HG03439 (cell line): ENCODE measurements around the gene CHTF18.
"Not testable (repeated sequence)": the region's sequence is repeated elsewhere in the genome, so short reads cannot be mapped to it uniquely, and the experiment has no call there.

Experiments
- ATAC-seq: cut with Tn5 transposase; IDR thresholded peaks from one replicate; pipeline ENCODE4 v1.9.1; 2021; ENCODE audit warnings: mild to moderate bottlenecking, moderate library complexity; ENCODE audit not compliant: unreplicated experiment

The CHTF18 gene

DNA sequence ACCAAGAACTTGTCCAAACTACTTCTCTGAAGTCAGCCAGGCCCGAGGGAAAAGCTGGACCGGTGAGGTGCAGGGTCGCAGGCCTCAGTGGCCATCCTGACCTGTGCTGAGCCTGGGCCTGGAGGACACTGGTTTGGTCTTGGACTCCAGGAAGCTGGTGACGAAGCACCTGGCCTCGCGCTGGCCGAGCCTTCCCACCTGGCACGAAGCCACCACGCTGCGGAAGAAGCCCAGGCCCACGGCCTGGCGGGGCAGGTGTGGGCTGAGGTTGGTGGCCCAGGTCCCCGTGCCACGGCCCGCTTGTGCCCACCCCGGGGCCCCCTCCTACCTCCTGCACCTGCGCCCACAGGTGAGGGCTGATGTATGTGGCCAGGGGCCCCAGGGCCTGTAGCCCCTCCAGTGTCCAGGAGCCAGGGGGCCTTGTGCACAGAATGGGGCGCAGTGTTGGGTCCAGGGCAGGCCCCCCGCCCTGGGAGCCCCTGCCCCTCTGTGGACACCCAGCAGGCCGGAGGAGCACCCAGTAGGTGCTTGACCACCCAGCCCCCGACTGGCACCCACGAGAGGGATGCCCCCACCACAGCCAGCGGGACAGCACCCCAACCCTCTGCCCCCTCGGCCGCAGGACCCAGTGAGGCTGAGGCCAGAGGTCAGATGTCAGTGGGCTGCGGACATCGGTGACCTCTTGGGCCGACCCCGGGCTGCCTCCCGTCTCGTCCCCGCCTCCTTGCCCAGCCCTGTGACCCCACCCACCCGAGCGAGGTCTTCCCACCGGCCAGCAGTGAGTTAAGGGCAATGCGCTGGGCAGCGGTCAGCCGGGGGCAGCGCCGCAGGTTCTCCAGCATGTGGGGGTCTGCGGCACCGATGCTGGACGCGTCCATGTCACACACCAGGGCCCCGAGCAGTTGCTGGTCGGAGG lies 14.1 kb upstream of the CHTF18 start:
- ATAC-seq: no peak

DNA sequence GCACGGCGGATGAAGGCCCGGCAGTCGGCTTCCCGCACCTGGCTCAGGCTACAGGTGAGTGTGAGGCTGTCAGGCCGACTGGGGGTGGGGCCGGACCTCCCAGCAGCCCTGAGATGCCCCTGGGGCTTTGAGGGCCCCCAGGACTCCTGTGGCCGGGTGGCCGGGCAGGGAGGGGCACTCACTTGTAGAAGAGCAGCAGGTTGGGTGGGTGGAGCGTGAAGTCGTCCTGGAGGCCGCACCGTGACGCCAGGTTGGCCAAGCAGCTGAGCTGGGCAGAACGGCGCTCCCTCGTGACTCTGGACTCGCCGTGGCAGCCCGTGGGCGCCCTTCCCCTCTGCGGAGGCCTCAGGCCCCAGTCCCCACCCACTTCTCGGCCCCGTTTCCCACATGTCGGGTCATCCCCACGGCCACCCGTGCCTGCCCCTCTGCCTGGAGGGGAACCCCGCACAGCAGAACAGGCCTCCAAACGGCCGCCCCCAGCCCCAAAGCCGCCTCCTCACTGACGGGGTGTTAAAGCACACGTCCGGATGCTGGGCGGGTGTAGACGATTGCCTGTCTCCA lies 13.1 kb upstream of the CHTF18 start:
- ATAC-seq: no peak

DNA sequence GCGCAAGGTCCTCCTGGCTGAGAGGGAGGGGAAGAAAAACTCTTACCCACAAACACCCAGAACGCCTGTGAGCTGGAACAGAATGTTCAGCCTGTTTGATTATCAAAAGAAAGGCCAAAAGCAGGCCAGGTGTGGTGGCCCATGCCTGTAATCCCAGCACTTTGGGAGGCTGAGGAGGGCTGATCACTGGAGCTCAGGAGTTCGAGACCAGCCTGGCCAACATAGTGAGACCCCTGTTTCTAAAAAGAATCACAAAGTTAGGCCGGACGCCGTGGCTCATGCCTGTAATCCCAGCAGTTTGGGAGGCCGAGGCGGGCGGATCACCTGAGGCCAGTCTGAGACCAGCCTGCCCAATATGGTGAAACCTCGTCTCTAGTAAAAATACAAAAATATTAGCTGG lies 12.1 kb upstream of the CHTF18 start:
- not testable (repeated sequence) for ATAC-seq

DNA sequence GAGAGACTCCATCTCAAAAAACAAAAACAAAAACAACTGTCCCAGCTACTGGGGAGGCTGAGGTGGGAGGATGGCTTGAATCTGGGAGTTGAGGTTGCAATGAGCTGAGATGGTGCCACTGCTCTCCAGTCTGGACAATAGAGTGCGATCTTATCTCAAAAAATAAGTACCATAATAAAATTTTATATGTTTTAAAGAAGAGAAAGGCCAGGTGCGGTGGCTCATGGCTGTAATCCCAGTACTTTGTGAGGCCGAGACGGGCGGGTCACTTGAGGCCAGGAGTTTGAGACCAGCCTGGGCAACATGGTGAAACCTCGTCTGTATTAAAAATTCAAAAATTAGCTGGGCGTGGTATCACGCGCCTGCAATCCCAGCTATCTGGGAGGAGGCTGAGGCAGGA lies 11.6 kb upstream of the CHTF18 start:
- ATAC-seq: no peak

DNA sequence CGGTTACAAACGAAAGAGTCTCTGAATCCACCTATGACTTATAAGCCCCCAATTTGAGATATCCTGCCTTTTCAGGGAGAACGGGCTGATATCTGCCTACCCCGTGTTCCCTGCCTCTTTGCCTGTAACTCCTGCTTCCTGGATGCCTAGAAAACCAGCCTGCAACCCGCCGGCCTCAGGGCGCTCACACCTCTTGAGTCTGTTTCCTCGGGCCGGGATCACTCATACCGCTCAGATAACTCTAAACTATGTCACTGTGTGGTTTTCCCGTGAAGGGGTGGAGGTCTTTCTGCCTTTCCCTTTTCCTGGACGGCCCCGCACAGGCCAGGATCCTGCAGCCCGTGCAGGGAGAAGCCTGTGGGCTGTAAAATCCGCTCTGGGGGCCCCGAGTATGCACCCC lies 10.6 kb upstream of the CHTF18 start:
- no peak for ATAC-seq

DNA sequence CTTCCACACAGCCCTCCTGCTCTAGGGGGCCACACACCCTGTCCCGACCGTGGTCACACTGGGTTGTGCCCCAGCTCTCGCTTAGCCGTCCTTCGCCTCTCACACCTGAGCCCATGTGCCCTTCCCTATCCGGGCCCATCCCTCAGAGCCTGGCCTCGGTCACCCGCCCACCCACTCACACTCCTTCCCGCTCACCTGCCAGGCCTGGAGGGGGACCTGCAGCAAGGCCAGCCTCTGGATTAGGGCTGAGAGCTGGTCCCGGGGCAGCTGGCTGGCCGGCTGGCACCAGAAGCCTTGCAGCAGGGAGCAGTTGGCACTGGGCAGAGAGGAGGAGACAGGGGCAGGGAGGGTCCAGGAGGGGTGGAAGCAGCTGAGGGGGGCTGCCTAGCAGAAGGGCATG lies 10.0 kb upstream of the CHTF18 start:
- no peak for ATAC-seq

DNA sequence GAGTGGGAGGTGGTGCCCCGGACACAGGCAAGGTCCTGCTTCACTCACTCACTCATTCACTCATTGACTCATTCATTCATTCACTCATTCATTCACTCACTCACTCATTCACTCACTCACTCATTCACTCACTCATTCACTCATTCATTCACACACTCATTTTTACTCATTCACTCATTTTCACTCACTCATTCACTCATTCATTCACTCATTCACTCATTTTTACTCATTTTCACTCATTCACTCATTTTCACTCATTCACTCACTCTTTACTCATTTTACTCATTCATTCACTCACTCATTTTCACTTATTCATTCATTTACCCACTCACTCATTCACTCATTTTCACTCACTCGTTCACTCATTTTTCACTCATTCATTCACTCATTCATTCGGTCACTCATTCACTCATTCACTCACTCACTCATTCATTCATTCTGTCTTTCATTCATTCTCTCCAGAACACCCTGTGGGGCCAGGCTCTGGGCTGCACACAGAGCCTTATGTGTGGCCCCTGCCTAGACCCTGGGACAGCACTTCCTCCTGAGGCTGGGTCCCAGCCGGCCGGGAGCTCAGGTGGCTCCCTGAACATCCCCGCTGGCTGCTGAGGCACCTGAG lies 9.4 kb upstream of the CHTF18 start:
- ATAC-seq: no peak

DNA sequence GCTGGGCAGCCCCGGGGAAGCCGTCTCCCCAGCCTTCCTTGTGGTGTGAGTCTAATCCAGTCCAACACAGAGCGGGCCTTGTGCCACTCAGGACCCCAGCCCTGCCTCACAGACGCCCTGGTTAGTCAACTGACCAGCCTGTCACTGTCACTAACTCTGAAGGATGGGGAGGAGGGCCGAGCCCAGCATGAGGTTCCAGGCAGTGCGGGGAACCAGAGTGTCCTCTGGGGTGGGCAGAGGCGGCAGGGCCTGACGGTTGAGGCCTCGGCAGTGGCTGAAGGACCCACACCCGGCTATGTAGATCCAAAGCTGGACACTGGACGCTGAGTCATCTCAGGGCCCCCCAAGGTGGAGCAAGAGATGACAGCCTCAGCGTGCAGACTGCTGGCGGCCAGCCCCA lies 8.9 kb upstream of the CHTF18 start:
- ATAC-seq: no peak

DNA sequence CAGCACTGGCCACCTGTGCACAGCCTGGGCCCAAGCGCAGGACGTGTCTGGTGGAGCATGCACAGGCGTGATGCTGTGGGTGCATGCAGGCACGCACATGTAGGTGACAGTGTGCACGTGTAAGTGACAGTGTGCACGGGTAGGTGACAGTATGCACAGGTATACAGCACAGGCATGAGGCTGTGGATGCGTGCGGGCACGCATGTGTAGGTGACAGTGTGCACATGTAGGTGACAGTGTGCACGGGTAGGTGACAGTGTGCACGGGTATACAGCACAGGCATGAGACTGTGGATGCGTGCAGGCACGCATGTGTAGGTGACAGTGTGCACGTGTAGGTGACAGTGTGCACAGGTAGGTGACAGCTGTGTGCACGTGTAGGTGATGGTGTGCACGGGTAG lies 8.1 kb upstream of the CHTF18 start:
- ATAC-seq: no peak

DNA sequence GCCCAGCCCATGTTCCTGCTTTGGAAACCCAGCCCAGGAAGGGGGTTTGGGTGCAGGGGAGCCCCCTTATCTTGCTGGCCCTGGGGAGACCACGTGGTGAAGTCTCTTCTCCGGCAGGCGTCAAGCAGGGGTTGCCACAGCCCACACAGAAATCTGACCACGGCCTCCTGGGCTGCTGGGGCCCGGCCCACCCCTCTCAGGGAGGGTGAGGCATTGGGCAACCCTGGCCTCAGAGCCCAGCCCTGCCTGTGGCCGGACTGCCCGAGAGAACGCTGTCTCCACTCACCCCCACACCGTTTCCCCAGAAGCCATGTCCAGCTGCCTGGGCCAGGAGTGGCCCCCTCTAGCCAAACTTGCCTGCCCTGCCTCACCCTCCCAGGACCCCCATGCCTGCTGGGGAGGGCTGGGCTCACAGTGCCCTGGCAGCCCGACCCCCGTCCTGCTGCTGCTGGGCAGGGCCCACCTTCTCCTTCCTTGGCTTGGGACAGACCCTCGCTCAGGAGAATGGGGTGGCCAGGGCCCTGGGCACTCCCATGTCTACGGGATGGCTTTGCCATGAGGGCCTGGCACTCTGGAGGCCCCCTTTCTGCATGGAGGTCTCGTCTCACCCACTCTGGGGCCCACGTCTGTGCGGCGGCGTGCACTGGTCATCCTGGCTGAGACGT lies 6.9 kb upstream of the CHTF18 start:
- ATAC-seq: no peak

DNA sequence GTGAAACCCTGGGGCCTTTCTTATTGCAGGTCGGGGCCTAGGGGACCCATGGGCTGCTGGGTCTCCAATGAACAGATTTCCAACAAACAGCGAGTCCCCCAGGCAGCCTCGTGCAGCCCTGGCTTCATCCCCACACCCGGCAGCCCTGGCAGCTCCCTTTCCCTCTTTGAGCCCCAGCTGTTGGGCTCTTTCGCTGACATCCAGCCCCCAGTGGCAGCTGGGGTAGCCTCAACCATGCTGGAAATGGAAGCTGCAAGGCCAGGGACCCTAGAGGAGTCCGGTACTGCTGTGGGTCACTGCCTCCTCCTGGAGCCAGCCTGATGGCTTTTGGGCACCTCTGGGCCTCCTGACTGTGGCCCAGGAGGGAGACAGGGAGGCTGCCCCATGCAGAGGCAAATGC lies 6.2 kb upstream of the CHTF18 start:
- no peak for ATAC-seq

DNA sequence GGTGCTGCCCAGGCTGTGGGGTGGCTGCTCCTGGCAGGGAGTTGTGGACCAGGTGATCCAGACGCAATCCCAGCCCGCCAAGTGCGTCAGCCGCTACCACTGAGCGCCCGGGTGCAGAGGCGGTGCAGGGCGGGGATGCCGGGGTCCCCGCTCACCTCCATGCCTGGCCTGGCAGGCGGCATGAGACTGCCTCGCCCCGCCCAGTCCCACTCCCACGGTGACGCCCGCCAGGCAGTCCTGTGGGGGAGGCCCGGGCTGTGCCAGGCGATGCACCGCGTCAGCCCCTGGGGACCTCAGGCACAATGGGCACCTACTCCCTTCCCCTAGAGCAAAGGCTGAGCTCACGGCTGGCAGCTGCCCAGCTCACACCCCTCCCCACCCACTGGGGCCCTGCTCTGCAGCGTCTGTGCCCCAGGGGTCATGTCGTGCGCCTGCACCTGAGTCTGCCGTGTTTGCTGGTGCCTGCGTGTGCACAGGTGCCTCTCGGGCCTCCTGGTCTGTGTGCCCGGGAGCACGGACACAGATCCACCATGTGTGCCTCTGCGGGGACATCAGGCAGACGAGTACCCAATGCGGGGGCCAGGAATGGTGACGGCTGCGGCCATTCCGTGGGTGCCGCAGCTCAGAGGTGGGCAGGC lies 5.5 kb upstream of the CHTF18 start:
- no peak for ATAC-seq

DNA sequence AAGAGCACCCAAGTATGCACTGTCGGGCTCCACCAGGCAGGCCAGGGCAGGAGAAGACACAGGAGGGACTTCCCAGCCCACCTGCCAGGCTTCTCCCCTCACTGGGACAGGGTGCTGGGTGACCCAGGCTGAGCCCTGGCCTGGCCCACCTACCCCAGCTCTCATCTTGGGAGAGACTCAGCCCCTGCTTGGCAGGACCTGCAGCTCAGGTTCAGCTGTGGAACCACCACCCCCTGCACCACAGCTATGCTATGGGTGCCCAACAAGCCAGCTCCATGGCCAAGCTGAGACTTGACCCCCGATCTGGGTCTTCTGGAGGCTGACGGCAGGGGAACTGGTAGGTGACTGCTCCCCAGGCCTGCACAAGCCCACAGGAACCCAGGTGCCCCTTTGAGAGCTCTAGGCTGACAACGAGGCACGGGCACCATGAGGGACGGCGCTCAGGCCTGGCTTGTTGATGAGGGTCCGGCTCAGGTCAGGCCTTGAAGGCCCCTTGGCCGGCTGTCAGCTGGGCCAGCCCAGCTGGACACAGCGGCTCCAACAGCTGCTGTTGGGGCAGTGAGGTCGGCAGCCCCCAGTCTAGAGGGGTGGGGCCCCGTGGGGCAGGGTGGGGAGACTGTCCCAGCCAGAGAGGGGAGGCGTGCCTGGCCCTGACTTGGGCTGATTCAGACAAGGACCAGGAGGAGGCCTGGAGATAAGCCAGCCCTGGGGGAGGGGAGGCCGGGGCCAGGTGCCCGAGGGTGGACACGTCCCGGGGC lies 4.8 kb upstream of the CHTF18 start:
- ATAC-seq: no peak

DNA sequence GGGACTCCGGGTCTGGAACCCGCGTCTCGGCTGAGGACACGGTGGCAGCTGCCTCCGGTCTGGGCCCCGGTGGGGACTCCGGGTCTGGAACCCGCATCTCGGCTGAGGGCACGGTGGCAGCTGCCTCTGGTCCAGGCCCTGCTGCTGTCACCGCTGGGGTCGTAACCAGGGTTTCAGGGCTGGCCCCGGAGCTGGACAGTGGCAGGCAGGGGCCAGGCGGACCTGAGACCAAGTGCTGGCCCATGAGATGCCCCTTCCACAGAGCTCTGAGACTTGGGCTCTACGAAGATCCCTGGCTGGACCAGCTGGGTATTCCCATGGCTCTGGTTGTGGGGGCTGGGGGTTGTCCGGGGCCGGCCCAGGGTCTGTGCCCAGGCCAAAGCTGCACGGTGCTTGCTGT lies 4.0 kb upstream of the CHTF18 start:
- no peak for ATAC-seq

DNA sequence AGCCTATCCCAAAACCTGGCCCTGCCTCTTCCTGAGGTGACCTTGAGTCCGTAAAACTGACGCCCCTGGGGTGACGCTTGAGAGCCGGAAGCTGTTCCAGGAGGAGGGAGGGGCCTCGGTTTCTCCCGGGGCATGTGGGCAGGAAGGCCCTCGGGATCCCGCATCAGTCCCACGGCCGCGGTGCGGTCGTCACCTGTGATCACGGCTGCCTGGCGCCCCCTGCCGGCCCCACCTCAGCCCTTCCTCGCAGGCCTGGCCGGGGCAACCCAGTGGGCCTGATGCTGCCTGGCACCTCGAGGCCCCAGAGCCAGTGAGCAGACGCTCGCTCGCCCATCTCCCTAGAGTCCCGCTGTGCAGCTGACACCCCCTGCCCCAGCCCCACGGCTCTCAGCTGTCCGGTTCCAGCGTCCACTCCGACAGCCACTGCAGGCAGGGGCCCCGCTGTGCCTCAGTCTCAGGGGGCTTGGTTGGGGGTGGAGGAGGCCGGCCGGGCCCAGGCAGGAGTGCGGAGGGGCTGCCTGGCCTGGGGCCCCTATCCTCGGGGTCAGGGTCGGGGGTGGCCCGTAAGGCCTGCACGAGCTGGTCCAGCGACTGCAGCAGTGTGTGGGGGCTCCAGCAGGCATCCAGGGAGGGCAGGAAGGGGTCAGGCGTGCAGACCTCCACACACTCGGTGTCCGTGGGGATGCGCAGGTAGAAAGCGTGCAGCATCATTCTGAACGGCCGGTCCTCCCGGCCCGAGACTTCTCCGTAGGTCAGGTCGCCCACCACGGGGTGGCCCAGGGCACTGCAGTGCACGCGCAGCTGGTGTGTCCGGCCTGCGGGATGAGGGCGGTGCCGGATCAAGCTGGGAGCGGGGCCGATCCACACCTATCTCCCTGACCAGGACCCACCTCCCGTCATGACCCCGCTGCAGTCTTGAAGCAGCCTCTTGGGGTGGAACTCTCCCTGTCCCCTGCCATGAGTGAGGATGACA lies 2.6 kb upstream of the CHTF18 start:
- ATAC-seq: no peak

DNA sequence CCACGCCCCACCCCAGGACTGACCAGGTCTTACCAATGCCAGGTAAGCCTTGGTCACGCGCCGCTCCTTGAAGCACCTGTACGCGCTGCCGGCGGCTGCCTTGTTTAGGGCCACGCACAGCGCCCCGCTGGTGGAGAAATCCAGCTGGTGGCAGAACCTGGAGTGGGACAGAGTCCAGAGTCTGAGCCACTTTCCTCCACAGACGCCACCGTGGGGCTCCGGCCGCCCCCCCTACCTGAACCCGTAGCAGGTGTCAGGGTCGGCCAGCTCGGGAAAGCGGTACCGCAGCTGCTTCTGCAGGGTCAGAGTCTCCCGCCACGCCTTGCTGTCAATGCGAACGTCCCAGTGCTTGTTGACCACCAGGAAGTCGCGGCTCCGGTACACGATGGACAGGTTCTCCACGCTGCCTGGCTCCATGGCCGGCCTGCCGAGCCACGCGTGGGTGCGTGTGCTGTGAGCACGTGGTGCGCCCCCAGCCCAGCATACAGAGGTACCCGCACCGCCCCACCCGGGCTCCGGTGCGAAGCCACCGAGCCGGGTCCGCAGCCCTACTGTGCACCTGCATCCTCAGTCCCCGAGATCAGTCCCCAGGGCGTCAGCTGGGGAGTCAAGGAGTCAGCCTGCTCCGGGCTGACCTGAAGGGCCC lies 976 bp upstream of the CHTF18 start:
- no peak for ATAC-seq

DNA sequence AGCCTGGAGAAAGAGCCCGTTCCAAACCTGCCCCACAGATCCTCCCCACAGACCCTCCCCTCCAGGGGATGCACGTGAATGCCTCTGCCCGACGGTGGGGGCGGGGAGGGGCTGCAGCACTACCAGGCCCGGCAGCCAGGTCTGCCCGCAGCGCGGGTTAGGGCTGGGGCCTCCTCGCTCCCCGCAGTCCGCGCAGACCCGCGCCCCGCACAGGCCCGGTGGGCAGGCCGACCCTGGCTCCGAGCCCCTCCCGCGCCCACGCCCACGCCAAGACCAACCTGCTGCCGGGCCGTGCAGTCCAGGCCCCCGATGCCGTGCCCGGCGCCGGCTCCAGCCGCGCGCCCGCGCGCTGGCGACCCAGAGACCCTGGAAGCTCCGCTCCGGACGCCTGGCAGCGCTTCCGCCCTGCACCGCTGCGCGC lies 432 bp upstream of the CHTF18 start, which contains the start of gene RPUSD1:
Gene RPUSD1 (minus strand): TSS at position 404 of the 421 bp plus-strand sequence. CDS start 644 bp downstream, outside the sequence.
- peak; percentile 14 for ATAC-seq

DNA sequence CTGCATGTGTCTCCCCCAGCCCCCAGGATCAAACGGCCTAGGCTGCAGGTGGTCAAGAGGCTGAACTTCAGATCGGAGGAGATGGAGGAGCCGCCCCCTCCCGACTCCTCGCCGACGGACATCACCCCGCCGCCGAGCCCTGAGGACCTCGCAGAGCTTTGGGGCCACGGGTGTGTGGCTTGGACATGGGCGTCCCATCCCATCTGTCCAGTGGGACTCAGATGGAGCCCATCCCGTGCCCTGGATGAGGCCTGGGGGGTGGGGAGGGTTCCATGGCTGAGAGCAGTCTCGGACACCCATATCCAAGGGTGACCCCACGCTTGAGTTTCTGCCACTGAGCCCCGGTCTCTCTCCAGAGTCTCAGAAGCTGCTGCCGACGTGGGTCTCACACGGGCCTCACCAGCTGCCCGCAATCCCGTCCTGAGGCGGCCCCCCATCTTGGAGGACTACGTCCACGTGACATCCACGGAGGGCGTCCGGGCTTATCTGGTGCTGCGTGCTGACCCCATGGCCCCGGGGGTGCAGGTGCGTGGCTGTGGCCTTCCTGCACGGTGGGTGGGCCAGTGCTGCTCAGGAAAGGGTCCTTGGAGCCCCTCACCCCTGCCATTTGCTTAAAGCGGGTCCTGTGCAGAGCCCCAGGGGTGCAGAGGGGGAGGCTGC lies 901 bp downstream of the CHTF18 start:
- ATAC-seq: no peak
